ENCODE results near the gene DDX5. TPM values are rescaled to one million over a fixed set of nuclear protein-coding genes. Genes with fewer than 3 reads are reported as not detected.

DDX5 gene
- total and polyA plus RNA-seq, 2 of the 13 experiments (the other 11 are each of a cell fraction or from before 2014, with no cell fraction given) = 503 to 684 TPM

DNA sequence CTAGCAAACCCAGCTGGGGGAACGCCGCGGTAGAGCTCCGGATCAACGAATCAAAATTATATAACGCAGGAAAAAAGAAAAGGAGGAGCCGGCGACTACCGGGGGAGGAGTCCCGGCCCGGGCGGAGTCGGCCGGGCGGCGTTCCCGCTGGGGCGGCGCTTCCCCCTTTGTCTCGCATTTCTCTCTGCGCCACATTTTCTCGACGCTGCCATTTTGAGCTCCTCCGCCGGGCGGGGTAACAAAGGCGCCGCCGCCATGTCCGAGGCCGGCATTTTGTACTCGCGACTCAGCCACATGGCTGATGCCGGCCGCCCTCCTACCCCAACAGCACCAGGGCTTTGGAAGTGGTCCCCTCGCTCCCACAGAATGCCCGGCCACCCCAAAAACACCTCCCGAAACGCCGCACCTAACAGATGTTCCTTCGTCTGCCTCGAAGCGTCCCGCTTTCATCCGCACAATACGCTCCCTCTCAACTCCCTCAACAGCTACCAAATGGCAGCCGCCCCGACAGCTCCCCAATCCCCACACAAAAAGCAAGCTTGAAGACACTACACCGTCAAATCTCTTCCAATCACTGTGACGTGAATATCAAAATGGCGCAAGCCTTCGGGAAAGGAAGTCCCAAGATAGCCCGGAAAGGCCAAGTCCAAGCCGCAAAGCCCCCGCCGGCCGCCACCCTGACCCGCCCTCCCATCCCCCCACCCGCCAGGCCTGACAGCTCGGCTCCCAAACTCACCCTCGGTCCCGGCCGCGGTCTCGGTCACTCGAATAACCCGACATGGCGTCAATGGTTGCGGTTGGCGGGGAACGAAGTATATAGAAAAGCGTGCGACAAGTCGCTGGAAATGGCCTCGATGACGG is 519 bp downstream of the DDX5 start (continued):
- TF ChIP-seq ZNF253 (CRISPR knock-in tag; IDR thresholded peaks at IDR 0.05; ENCODE audit: borderline replicate concordance) (no peak), ZNF777 (CRISPR knock-in tag; IDR thresholded peaks at IDR 0.05) (no peak), TBX3 (IDR thresholded peaks at IDR 0.05; ENCODE audit: borderline replicate concordance) (no peak), ZMAT5 (CRISPR knock-in tag; IDR thresholded peaks at IDR 0.05; ENCODE audit: borderline replicate concordance, low read depth) (no peak), NFYB (CRISPR knock-in tag; IDR thresholded peaks at IDR 0.05) (no peak), ZNF33B (CRISPR knock-in tag; IDR thresholded peaks at IDR 0.05) (no peak; the same call in 1 of the 2 replicates), MAFF (IDR thresholded peaks at IDR 0.05; ENCODE audit: low read depth, low read length) (no peak), ZNF234 (CRISPR knock-in tag; conservative IDR thresholded peaks at IDR 0.05) (peak; percentile 23; the same call in 1 of the 2 replicates), KDM2A (CRISPR knock-in tag; IDR thresholded peaks at IDR 0.05; ENCODE audit: borderline replicate concordance, low read depth) (no peak; the same call in 1 of the 2 replicates), NFAT5 (CRISPR knock-in tag; IDR thresholded peaks at IDR 0.05) (no peak; the same call in 1 of the 2 replicates), BRCA1 (CRISPR knock-in tag; IDR thresholded peaks at IDR 0.05) (no peak), CERS6 (CRISPR knock-in tag; IDR thresholded peaks at IDR 0.05) (no peak), SAFB2 (CRISPR knock-in tag; IDR thresholded peaks at IDR 0.05; ENCODE audit: borderline replicate concordance, low read depth) (peak; percentile 23; the same call in 1 of the 2 replicates), DPF2 (CRISPR knock-in tag; IDR thresholded peaks at IDR 0.05; ENCODE audit: borderline replicate concordance, low read depth) (no peak), ZNF326 (CRISPR knock-in tag; IDR thresholded peaks at IDR 0.05; ENCODE audit: borderline replicate concordance) (no peak), HDAC6 (IDR thresholded peaks at IDR 0.05; ENCODE audit: low read depth, low read length) (no peak; the same call in 1 of the 2 replicates), ONECUT2 (CRISPR knock-in tag; IDR thresholded peaks at IDR 0.05) (no peak), KLF13 (CRISPR knock-in tag; IDR thresholded peaks at IDR 0.05) (no peak), ZC3H4 (CRISPR knock-in tag; IDR thresholded peaks at IDR 0.05; ENCODE audit: borderline replicate concordance) (0 out of 2 replicates have a peak, but pooled peaks have one; percentile 84)
- TF ChIP-seq, protein P1, sequence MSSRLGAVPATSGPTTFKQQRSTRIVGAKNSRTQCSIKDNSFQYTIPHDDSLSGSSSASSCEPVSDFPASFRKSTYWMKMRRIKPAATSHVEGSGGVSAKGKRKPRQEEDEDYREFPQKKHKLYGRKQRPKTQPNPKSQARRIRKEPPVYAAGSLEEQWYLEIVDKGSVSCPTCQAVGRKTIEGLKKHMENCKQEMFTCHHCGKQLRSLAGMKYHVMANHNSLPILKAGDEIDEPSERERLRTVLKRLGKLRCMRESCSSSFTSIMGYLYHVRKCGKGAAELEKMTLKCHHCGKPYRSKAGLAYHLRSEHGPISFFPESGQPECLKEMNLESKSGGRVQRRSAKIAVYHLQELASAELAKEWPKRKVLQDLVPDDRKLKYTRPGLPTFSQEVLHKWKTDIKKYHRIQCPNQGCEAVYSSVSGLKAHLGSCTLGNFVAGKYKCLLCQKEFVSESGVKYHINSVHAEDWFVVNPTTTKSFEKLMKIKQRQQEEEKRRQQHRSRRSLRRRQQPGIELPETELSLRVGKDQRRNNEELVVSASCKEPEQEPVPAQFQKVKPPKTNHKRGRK (CRISPR knock-in tag; IDR thresholded peaks at IDR 0.05) = no peak

Measured in HepG2 (cell line).